Right cardiac atrium (tissue), 5 donors: ENCODE data around the gene BAG1. TPM values are rescaled to one million over a fixed set of nuclear protein-coding genes. Genes with fewer than 3 reads are reported as not detected.

Experiments
- ATAC-seq, 2 donors: fragments of 200-7000 bp; cut with Tn5 transposase; one replicate each; pipeline versions ENCODE4 v1.8.0 to v1.9.1; 2020; ENCODE audit warnings: moderate library complexity in 2 of 2, mild to moderate bottlenecking in 1 of 2
- DNase-seq, 3 donors: peaks; one replicate each; pipeline ENCODE4 v3.0.0-alpha.2; 2020
- H3K27ac ChIP-seq: one replicate; pipeline ENCODE4 v1.5.1; 2013; ENCODE audit warnings: mild to moderate bottlenecking, low read length, control low read depth, moderate library complexity
- H3K27me3 ChIP-seq: one replicate; pipeline ENCODE4 v1.6.1; 2013; ENCODE audit not compliant: control insufficient read depth, insufficient read depth
- H3K4me1 ChIP-seq: one replicate; pipeline ENCODE4 v1.6.1; 2013; ENCODE audit warnings: low read length; ENCODE audit not compliant: control insufficient read depth, insufficient read depth
- H3K4me3 ChIP-seq: one replicate; pipeline ENCODE4 v1.5.1; 2013; ENCODE audit warnings: low read length, control low read depth
- H3K9me3 ChIP-seq: one replicate; pipeline ENCODE4 v1.6.1; 2013; ENCODE audit warnings: low read length; ENCODE audit not compliant: control insufficient read depth
- WGBS: extraction: QIAGEN DNeasy Blood & Tissue Kit; methylation state at CpG from one replicate; pipeline ENCODE4 v1.1.7; 2013; 5-methylcytosine and 5-hydroxymethylcytosine counted together
- intact Hi-C, 4 donors: fragments of 100-400 bp; cut with DNase I; formaldehyde crosslinking; loops; one replicate each; pipeline versions ENCODE4 v1.11.0 to v1.14.0; 2022 to 2023
- polyA plus RNA-seq: library from polyadenylated mRNA; stranded (reverse); fragments of 200-250 nt; gene quantifications from one replicate; pipeline ENCODE4 v1.2.3, GENCODE V29; 2013
- total RNA-seq, 4 donors: library from RNA; stranded (reverse); fragmentation: NEBNext Ultra II Directional; extraction: Animal tissue kit (Norgen Biotek cat#: 25700); gene quantifications; one replicate each; pipeline ENCODE4 v1.2.1, GENCODE V29; 2021
- donor health status: healthy with polysubstance abuse.
- donor health status: DM: no; HTN: yes; CAD: no.
- donor health status: DM: no; HTN: no; CAD: no.
- donor health status: DM: no; HTN: yes; CAD: no; lungs with severe emphysema.
- donor health status: DM: yes; HTN: yes; CAD: no.

The BAG1 gene
- total and polyA plus RNA-seq, 5 donors, result 199 to 229 (median 212) TPM

DNA sequence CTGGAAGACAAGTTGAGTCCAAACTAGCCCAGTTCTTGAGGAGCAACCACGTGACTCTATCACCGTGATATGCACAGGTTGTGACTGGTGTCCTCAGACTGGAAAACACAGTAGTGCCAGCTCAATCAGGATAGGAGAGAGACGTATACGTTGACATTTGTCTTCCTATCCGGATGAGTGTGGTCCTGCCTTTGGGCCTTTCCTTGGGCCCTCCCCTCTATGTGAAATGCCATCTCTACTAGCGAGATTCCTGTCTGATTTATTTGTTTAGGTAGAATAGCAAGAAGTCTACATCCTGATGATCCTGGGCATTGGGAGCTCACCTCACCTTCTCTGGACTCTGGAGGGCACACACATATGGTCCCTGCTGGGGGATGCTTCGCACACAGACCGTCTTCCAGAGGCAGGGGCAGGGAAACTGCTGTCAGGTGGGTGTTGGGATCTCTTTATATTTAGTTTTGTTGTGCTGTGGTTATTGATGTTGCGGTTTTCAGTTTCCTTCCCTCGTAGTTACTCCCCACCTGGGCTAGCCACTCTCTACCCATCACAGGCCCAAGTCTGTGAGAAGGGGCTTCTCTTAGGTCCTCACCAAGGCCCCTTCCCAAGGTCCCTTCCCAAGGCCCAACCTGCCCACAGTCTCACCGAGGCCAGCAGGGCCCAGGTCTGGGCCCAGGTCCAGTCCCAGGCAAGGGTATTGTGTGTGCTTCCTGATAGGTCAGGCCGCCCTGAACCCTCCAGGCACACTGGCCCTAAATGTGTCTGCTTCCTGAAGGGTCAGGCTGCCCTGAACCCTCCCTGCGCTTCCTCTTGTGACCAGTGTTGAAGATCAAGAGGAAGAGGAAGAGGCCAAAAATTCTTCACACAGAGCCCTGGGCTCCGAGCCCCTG is 43.6 kb downstream of the BAG1 start:
- no peaks in the 10 kb centered on the region for H3K9me3 ChIP-seq
- no peak overlapping the region for H3K27ac ChIP-seq
- 80% methylated on average over 14 of the region's 14 CpGs for WGBS
- no peak overlapping the region for H3K4me3 ChIP-seq
- intact Hi-C loops, result loop anchor here in 1 of 4 donors (5.0 kb wide), 1 partner anchor 44 kb away; no protein-coding TSS in a partner anchor
- ATAC-seq (peak; percentile 71 to 75), DNase-seq (peak; percentile 30 to 77 (median 70))
- no peaks in the 10 kb centered on the region for H3K4me1 ChIP-seq
- no peaks in the 10 kb centered on the region for H3K27me3 ChIP-seq

DNA sequence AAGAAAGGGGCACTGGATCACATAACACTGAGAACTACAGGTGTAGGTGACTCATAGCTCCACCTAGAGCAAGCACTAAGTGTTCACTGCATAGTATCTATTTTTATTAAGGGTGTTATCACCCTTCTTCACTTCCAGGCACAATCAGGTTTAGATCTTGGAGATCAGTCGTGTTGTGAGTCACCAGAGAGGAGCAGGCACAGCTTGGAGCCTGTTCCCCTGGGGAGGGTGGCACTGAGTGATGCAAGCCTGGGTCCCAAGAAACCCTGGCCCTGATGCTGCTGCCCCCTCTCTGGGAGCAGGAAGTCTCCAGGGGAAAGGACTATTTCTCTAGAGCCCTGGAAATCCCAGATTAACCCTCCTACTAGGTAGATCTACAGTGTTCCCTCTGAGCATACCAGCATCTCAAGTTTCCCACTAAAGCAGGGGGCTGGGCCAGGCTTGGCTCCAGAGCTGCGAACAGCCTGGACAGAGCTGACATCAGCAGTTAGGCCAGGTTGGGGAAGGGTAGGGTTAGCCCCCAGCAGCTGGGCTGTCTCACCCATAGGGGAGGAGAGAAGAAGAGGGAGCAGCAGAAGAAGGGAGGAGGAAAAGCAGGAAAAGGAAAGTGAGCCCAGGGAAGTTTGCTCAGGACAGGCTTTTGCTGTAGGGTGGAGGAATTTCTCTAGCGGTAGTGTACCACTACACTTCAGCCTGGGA is 52.7 kb downstream of the BAG1 start:
- Histone ChIP-seq H3K4me3 (no peak overlapping the region), H3K4me1 (no peaks in the 10 kb centered on the region), H3K27ac (no peak overlapping the region), H3K27me3 (no peaks in the 10 kb centered on the region), H3K9me3 (no peaks in the 10 kb centered on the region)
- WGBS, result 42% methylated on average over 3 of the region's 3 CpGs
- DNase-seq (no peak), ATAC-seq (peak; percentile 13 to 53)
- intact Hi-C loops, result no loop called here

GRCh38 chr9:33210006-33210715 is 54.3 kb downstream of the BAG1 start:
- H3K27me3 ChIP-seq, result no peaks in the 10 kb centered on the region
- H3K27ac ChIP-seq, result no peak overlapping the region
- no peak for DNase-seq
- H3K4me3 ChIP-seq, result no peak overlapping the region
- no peaks in the 10 kb centered on the region for H3K9me3 ChIP-seq
- no peak for ATAC-seq
- intact Hi-C loops, result no loop called here
- WGBS, result 86% methylated on average over 4 of the region's 4 CpGs
- no peaks in the 10 kb centered on the region for H3K4me1 ChIP-seq

DNA sequence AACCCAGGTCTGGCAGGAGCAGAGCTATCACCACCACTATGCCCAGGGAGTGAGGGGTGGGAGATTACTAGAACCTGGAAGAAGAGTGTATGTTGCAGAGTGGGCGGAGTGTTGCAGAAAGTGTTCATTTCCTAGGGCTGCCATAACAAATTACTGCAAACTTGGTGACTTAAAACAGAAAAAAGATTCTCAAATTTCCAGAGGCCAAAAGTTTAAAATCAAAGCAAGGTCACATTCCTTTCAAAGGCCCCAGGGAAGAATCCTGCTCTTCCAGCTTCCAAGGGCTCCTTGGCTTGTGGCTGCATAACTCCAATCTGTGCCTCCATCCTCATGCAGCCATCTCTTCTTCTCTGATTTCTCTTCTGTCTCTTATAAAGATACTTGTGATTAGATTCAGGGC is 55.1 kb downstream of the BAG1 start:
- H3K4me1 ChIP-seq, result no peaks in the 10 kb centered on the region
- intact Hi-C loops, result no loop called here
- H3K4me3 ChIP-seq, result no peak overlapping the region
- no peak overlapping the region for H3K27ac ChIP-seq
- no peak for DNase-seq
- no peaks in the 10 kb centered on the region for H3K9me3 ChIP-seq
- 97% methylated on average over 1 of the region's 1 CpG for WGBS
- ATAC-seq, result no peak
- no peaks in the 10 kb centered on the region for H3K27me3 ChIP-seq

DNA sequence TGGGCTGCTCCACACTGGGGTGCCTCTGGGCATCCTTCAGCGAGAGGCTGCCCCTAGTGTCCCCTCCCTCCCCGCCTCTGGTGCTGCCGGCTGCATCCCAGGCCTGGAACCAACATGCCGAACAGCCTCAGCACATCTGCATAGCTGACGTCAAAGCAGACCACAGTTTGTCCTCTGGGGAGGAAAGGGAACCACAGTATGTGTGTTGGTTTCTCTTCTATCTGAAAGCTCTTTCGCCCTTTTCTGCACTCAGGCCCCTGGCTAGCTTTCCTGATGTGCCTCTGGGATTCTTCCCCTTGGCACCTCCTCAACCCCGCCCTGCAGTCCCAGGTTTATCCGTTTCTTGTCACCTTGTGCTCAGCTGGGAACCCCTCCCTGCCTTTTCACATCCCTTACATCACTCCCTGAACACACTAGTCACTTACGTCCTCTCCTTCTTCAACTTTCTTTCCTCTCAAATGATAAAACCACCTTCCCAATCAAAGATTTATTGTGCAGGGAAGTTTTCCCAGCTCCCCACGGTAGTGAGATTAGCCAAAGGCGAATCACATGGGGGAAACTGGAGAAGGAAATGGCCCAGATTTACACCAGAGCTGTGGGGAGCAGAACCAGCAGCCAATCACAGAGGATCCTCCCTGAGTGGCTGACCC is 61.8 kb downstream of the BAG1 start:
- intact Hi-C loops, result no loop called here
- no peak overlapping the region for H3K4me3 ChIP-seq
- DNase-seq (peak; percentile 79 to 90 (median 87)), ATAC-seq (peak; percentile 83 to 87)
- WGBS, result 31% methylated on average over 11 of the region's 11 CpGs
- no peaks in the 10 kb centered on the region for H3K27me3 ChIP-seq
- H3K27ac ChIP-seq, result no peak overlapping the region
- H3K4me1 ChIP-seq, result no peaks in the 10 kb centered on the region
- no peaks in the 10 kb centered on the region for H3K9me3 ChIP-seq

Other genes with a start within 250 kb of the BAG1 start
- 100 to 1,000 TPM in 2 of 4 donors, 10 to 100 TPM in 2; 63.7 to 119 (median 91.2) TPM for gene DNAJA1, start 239.4 kb downstream of the BAG1 start, total RNA-seq
- 72.2 TPM for gene DNAJA1, start 239.4 kb downstream of the BAG1 start, polyA plus RNA-seq
- 10 to 100 TPM; 16.6 to 17.3 (median 17.0) TPM for gene SMU1, start 188.0 kb downstream of the BAG1 start, total RNA-seq
- 9.4 TPM for gene SMU1, start 188.0 kb downstream of the BAG1 start, polyA plus RNA-seq
- gene B4GALT1, start 97.4 kb downstream of the BAG1 start, total RNA-seq, result 100 to 1,000 TPM in 1 of 4 donors, 10 to 100 TPM in 3; 44.0 to 137 (median 58.3) TPM
- 24.7 TPM for gene B4GALT1, start 97.4 kb downstream of the BAG1 start, polyA plus RNA-seq
- not detected for gene SPINK4, start 24.5 kb downstream of the BAG1 start, total RNA-seq
- not detected for gene SPINK4, start 24.5 kb downstream of the BAG1 start, polyA plus RNA-seq
- 10 to 100 TPM; 46.7 to 56.1 (median 52.1) TPM for gene CHMP5, start 341 bp upstream of the BAG1 start, total RNA-seq
- 56.7 TPM for gene CHMP5, start 341 bp upstream of the BAG1 start, polyA plus RNA-seq
- gene NFX1, start 25.8 kb upstream of the BAG1 start, total RNA-seq, result 10 to 100 TPM; 29.2 to 37.6 (median 31.1) TPM
- 12.3 TPM for gene NFX1, start 25.8 kb upstream of the BAG1 start, polyA plus RNA-seq
- 100 to 1,000 TPM in 3 of 4 donors, 10 to 100 TPM in 1; 68.6 to 180 (median 126) TPM for gene AQP7, start 137.9 kb upstream of the BAG1 start, total RNA-seq
- gene AQP7, start 137.9 kb upstream of the BAG1 start, polyA plus RNA-seq, result 161 TPM
- 10 to 100 TPM; 15.9 to 77.5 (median 20.2) TPM for gene AQP3, start 182.9 kb upstream of the BAG1 start, total RNA-seq
- 18.7 TPM for gene AQP3, start 182.9 kb upstream of the BAG1 start, polyA plus RNA-seq
- 10 to 100 TPM; 13.7 to 24.6 (median 15.4) TPM for gene NOL6, start 209.2 kb upstream of the BAG1 start, total RNA-seq
- 13.5 TPM for gene NOL6, start 209.2 kb upstream of the BAG1 start, polyA plus RNA-seq